ENCODE measurements around the gene PYGB.

DNA sequence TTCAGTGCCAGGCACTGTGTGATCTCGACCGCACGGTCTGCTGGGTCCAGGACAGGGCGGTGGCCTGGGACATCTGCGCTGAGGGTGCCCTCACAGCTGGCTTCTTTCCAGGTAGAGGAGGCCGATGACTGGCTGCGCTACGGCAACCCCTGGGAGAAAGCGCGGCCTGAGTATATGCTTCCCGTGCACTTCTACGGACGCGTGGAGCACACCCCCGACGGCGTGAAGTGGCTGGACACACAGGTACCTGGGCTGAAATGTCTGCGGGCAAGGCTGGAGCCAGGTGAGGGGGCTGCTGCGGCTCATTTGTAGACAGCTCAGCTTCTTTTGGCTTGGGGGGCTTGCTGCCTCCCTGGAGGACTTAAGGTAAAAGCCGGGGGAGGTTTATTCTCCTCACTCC, 26.6 kb downstream of the PYGB start:
- TF ChIP-seq, protein P1, sequence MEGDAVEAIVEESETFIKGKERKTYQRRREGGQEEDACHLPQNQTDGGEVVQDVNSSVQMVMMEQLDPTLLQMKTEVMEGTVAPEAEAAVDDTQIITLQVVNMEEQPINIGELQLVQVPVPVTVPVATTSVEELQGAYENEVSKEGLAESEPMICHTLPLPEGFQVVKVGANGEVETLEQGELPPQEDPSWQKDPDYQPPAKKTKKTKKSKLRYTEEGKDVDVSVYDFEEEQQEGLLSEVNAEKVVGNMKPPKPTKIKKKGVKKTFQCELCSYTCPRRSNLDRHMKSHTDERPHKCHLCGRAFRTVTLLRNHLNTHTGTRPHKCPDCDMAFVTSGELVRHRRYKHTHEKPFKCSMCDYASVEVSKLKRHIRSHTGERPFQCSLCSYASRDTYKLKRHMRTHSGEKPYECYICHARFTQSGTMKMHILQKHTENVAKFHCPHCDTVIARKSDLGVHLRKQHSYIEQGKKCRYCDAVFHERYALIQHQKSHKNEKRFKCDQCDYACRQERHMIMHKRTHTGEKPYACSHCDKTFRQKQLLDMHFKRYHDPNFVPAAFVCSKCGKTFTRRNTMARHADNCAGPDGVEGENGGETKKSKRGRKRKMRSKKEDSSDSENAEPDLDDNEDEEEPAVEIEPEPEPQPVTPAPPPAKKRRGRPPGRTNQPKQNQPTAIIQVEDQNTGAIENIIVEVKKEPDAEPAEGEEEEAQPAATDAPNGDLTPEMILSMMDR (IDR thresholded peaks at IDR 0.05) = no peak
- no peak for TF ChIP-seq POLR2A (IDR thresholded peaks at IDR 0.05)
- TF ChIP-seq POLR2AphosphoS5 (IDR thresholded peaks at IDR 0.05) = no peak
